ENCODE measurements around the gene AFAP1L2. TPM values are rescaled to one million over a fixed set of nuclear protein-coding genes. Genes with fewer than 3 reads are reported as not detected.

The AFAP1L2 gene
- total RNA-seq, 4 donors from 2014 or later, result 20.5 to 29.5 (median 23.9) TPM

DNA sequence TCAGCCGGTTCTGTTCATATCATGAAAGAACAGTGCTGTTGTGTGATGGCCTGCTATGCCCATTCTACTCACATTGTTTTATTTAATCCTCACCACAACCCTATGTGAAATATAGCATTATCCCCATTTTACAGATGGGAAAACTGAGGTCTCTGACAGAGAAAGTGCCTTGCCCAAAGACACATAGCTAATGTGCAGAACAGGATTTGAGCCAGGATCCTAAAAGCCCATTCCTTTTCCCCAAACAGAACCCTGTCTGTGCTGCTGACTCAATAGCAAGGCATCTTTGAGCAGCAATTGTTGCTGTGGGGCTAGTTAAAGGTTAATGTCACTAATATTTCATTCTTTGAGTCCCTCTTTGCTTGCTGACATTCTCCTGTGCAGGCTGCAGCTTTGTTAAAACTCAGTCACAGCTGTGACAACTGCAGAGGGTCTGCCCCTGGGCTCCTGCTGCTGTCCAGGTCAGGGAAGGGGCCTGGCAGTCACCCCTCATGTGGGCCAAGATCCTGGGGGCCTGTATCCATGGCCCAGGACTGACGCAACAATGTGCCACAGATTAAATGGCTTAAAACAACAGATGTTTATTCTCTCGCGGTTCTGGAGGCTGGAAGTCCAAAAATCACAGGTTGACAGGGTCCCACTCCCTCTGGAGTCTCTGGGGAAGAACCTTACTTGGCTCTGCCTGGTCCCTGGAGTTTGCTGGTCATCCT lies 40.4 kb downstream of the AFAP1L2 start:
- H3K4me3 ChIP-seq, result no peak overlapping the region
- ATAC-seq, result no peak
- TF ChIP-seq POLR2AphosphoS5 (IDR thresholded peaks at IDR 0.05), result no peak
- TF ChIP-seq CTCF (IDR thresholded peaks at IDR 0.05), result no peak
- no peak for TF ChIP-seq POLR2A (IDR thresholded peaks at IDR 0.05)
- TF ChIP-seq EP300 (IDR thresholded peaks at IDR 0.05), result no peak
- no peaks in the 10 kb centered on the region for H3K9me3 ChIP-seq
- H3K36me3 ChIP-seq, result no peaks in the 10 kb centered on the region
- H3K4me1 ChIP-seq, result peaks cover 0 to 37% (median 12%) of the 10 kb centered on the region in 3 donors
- WGBS, 2 donors (ENCODE audit: low coverage in 1 of 2), result 83% methylated on average over 4 of the region's 4 CpGs; no CpG with 5 or more reads in 1 of the 2 donors
- H3K27me3 ChIP-seq, result no peaks in the 10 kb centered on the region
- H3K27ac ChIP-seq, result no peak overlapping the region

DNA sequence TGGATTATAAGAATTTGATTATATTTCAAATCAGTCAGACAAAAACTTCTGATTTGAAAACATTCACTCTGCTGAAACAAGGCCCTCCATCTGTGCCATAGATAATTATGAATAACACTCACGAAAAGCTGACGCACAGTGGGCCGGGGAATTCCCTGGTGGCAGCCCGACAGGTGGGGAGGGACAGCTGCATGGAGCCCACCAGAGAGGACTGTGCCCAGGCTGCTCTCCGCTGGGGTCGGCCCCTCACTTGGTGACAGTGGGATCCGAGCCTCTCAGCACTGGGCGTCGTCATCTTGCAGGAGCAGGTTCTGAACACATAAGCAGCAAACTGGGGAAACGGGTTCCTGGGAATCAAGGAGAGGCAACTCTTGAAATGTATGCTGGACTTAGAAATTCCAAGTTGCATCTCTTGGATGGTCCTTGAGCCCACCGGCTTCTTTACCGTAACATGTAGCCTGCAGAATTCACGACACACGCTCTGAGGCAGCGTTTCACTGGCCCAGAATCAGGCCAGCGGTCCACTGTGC lies 41.4 kb downstream of the AFAP1L2 start:
- H3K36me3 ChIP-seq, result no peaks in the 10 kb centered on the region
- ATAC-seq, result no peak
- TF ChIP-seq POLR2A (IDR thresholded peaks at IDR 0.05) (no peak), EP300 (IDR thresholded peaks at IDR 0.05) (no peak), POLR2AphosphoS5 (IDR thresholded peaks at IDR 0.05) (no peak), CTCF (IDR thresholded peaks at IDR 0.05) (no peak)
- 80 to 90% methylated on average over 6 to 10 of the region's 16 CpGs for WGBS, 2 donors (ENCODE audit: low coverage in 1 of 2)
- H3K27ac ChIP-seq, result no peak overlapping the region
- peaks cover 0 to 43% (median 12%) of the 10 kb centered on the region in 3 donors for H3K4me1 ChIP-seq
- no peak overlapping the region for H3K4me3 ChIP-seq
- H3K27me3 ChIP-seq, result no peaks in the 10 kb centered on the region
- H3K9me3 ChIP-seq, result no peaks in the 10 kb centered on the region

DNA sequence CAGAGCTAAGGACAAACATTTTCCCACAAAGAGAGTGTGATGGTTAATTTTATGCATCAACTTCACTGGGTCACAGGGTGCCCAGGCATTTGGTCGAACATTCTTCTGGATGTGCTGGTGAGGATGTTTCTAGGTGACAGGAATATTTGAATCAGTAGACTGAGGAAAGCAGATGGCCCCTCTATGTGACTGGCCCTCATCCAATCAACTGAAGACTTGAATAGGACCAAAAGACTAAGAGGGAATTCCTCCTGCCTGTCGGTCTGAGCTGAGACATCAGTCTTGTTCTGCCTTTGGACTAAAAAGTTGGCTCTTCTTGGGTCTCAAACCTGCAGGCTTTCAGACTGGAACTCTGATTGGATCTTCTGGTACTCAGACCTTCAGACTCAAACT lies 44.4 kb downstream of the AFAP1L2 start:
- peaks cover 14 to 51% (median 15%) of the 10 kb centered on the region in 3 donors for H3K4me1 ChIP-seq
- no peaks in the 10 kb centered on the region for H3K36me3 ChIP-seq
- 43 to 44% methylated on average over 1 to 2 of the region's 2 CpGs for WGBS, 2 donors (ENCODE audit: low coverage in 1 of 2)
- no peak overlapping the region for H3K27ac ChIP-seq
- no peaks in the 10 kb centered on the region for H3K9me3 ChIP-seq
- ATAC-seq, result no peak
- TF ChIP-seq POLR2AphosphoS5 (IDR thresholded peaks at IDR 0.05) (no peak), POLR2A (IDR thresholded peaks at IDR 0.05) (no peak), EP300 (IDR thresholded peaks at IDR 0.05) (no peak), CTCF (IDR thresholded peaks at IDR 0.05) (no peak)
- H3K4me3 ChIP-seq, result no peak overlapping the region
- H3K27me3 ChIP-seq, result no peaks in the 10 kb centered on the region

GRCh38 chr10:114359041-114359952 lies 45.0 kb downstream of the AFAP1L2 start:
- H3K4me1 ChIP-seq, result peaks cover 14 to 54% (median 15%) of the 10 kb centered on the region in 3 donors

More at GRCh38 chr10:114359041-114359952, 45.0 kb downstream of the AFAP1L2 start:
- Histone ChIP-seq H3K27me3 (no peaks in the 10 kb centered on the region), H3K9me3 (no peaks in the 10 kb centered on the region), H3K4me3 (no peak overlapping the region), H3K36me3 (no peaks in the 10 kb centered on the region), H3K27ac (no peak overlapping the region)
- no peak for ATAC-seq
- no peak for TF ChIP-seq CTCF (IDR thresholded peaks at IDR 0.05)
- TF ChIP-seq POLR2A (IDR thresholded peaks at IDR 0.05), result no peak
- TF ChIP-seq EP300 (IDR thresholded peaks at IDR 0.05), result no peak
- TF ChIP-seq POLR2AphosphoS5 (IDR thresholded peaks at IDR 0.05), result no peak
- WGBS, 2 donors (ENCODE audit: low coverage in 1 of 2), result 56 to 67% methylated on average over 1 to 3 of the region's 3 CpGs
